ENCODE data around the gene GNG14.
"Not testable (repeated sequence)": the region's sequence is repeated elsewhere in the genome, so short reads cannot be mapped to it uniquely, and the experiment has no call there.

GNG14 gene

DNA sequence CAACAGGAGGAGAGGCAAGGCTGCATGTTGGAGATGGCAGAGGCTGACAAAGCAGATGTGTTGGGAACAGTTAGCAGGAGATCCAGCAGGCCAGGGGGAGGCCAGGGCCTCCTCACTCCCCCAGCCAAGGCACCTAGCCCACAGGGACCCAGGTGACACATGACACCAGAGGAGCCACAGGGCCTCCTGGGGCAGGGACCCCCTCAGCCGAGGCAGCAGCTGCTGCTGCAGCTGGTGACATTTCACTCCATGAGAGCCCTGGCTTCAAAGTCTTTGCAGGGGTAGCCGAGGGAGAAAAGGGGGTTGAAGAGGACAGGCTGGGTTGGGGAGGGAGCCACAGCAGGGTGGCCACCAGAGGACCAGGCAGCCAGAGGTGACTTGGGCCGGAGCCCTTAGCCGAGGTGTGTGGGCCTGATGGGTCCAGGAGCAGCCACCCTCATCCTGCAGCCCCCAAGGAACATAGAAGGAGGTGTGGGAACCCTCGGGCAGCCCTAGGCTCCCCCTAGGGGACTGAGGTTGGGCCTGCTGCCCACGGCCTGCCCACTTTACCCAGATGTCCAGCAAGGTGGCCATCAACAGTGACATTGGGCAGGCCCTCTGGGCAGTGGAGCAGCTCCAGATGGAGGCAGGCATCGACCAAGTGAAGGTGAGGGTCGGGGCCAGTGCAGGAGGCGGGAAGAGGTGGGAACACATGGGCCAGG is at the start of gene GNG14:
TSS of gene GNG14 (plus strand) at position 503 of the 701 bp plus-strand sequence. CDS start at position 554, 51 bp downstream.
- no peak for DNase-seq (ENCODE audit: low read depth)

DNA sequence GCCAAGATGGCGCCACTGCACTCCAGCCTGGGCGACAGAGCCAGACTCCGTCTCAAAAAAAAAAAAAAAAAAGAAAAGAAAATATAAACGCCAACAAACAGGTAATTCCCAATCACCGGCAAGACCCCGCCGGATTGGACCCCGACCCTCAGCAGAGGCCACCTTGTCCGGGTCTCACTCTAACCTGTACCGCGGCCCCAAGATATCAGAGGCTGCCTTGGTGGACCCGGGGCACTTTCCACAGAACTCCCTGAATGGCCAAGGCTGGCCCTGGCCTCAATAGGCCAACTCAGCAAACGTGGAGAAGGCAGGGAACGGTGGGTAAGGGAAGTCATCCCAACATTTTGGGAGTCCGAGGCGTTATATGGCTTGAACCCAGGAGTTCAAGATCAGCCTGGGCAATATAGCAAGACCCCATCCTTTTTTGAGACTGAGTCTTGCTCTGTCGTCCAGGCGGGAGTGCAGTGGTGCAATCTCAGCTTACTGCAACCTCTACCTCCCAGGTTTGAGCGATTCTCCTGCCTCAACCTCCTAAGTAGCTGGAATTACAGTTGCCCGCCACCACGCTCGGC is 49.1 kb upstream of the GNG14 start:
- no peak for DNase-seq (ENCODE audit: low read depth)

DNA sequence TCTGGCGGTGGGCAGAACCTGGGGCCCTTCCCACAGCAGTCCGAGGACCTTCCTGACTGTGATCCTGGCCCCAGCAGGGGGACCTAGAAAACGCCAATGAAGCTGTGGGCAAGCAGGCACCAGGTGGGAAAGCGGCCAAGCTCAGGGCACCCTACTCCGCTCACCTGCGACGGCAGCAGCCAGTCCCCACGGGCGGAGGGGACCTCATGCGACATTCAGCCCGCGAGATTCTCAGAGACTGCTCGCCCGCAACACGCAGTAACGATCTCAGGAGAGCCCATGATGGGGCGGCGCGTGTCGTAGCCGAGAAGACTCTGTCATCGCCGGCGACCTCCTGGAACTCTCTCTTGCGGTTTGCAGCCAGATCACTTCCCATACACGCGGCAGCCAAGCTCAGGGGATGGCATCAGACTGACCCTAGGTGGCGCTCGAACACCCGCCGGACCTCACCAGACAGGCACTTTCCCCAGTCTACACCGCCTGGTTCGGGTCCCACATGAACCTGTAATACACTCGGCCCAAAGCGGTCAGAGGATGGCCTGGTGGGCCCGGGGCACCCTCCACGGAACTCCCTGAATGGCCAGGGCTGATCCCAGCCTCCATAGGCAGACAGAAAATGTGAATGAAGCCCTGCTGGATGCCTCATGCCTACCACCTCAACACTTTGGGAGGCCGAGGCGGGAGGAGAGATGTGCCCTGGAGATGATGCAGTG is 47.7 kb upstream of the GNG14 start:
- DNase-seq (ENCODE audit: low read depth), result peak; percentile 74

DNA sequence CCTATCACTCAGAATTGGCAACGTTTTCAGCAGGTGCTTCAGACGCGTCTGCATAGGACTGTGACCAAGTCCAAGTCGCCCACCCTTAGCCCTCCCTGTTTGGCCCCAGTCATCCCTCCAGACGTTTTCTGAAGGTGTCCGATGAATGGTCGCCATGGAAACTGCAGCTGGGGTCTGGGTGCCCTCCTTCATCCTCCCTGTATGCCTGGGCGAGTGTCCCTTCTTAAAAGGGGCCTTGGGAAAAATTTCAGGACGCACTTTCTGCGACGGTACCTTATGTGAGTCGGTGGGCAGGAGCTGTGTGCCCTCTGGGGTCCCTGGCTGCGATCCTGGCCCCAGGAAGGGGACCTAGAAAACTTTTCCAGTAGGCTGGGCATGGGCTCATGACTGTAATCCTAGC is 46.3 kb upstream of the GNG14 start:
- DNase-seq (ENCODE audit: low read depth), result no peak

DNA sequence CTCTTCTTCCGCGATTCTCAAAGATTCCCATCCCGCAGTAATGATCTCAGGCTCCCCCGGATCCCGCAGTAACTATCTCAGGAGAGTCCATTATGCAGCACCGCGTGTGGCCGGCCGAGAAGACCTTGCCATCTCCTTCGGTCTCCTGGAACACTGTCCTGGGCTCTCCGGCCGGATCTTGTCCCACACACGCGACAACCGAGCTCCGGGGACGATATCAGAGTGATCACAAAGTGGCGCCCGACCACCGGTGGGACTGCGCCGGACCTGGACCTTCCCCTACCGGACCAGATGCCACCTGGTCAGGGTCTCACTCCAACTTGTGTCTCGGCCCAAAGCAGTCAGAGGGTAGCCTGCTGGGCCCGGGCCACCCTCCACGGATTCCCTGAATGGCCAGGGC is 45.3 kb upstream of the GNG14 start:
- no peak for DNase-seq (ENCODE audit: low read depth)

DNA sequence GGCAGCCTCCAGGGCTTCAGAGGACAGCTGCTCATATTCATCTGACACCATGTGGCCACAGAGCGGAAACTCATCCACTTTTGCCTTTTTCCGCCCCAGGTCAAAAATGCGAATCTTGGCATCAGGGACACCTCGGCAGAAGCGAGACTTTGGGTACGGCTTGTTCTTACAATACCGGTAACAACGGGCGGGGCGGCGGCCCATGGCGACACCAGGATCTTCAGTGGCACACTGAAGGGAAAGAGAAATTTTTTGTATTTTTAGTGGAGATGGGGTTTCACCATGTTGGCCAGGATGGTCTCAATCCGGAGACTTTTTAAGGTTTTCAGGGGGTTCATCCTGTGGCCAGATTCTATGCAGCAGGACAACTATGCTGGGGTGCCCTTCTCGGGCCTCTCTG is 44.1 kb upstream of the GNG14 start:
- DNase-seq (ENCODE audit: low read depth), result not testable (repeated sequence)

DNA sequence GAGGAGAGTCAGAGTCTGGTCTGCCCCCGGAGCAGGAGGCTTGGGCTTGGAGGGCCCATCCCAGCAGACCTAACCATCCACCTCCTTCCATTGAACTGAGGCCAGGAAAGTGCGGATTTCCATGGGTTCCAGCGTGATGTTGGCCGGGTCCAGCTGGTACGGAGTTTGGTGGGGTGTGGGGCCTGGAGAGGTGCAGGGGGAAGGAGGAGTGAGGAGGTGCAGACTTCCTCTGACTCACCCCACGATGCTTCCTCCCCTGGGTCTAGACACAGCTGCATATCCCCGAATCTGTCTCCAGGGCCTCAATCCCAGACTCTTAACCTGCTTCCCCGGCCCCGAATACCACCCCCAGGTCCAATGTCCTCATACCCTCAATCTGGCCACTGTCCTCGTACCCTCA is 41.2 kb upstream of the GNG14 start:
- no peak for DNase-seq (ENCODE audit: low read depth)

DNA sequence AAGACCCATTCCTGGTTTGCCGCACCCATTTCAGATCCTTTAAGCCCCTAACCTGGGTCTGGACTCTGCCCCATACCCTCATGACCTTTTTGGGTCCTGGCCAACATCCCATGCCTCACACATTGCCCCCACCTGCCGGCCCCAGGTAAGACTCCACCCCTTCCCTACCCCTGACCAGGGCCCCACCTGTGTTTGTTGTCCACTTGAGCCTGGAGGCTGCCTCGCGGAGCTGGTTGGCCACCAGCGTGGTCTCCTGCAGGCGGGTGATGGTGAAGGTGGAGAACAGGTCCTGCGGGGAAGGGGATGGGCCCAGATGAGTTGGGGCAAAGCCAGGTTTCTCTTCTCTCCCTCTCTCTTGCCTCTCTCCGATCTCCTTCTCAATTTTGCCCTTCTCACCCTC is 40.8 kb upstream of the GNG14 start:
- no peak for DNase-seq (ENCODE audit: low read depth)

DNA sequence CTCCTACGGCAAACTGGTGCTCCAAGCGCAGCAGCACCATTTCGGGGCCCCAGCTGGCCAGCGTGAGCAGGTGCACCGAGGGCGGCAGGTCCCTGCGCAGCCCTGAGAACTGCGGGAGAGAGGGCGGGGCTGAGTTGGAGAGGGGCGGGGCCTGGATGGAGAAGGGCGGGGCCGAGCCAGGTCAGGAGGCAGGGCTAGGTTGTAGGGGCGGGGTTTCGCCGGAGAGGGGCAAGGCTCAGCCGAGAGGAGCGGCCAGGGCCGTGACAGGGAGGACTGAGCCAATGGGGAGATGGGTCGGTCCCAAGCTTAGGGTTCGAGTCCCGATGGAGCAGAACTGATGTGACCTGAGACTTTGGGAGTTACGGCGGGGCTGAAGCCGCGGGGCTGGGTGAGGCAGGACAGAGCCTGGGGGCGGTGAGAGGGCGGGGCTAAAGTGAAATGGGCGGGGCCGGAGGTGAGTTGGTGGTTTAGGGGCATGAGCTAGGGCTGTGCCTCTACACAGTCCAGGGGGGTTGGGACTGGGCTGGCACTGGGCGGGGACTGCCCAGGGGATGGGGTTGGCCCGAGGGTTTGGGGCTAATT is 40.2 kb upstream of the GNG14 start:
- DNase-seq (ENCODE audit: low read depth), result no peak

DNA sequence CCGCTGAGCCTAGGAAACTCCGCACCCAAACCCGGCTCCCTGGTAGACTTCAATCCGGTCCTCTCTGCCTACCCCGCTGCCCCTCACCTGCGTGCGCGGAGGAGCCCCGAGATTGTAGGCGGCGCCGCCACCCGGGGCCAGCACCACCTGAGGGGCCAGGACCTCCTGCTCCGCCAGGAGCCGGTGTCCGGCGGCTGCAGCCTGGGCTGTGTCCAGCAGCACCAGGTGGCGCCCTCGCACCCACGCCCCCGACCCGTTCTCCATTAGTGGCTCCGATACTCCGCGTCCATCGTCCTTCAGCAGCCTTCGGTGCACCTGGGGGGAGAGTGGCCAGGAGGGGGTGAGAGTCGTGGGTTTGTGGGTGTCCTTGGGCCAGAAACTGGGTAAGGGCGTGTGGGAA is 39.7 kb upstream of the GNG14 start:
- DNase-seq (ENCODE audit: low read depth), result no peak

DNA sequence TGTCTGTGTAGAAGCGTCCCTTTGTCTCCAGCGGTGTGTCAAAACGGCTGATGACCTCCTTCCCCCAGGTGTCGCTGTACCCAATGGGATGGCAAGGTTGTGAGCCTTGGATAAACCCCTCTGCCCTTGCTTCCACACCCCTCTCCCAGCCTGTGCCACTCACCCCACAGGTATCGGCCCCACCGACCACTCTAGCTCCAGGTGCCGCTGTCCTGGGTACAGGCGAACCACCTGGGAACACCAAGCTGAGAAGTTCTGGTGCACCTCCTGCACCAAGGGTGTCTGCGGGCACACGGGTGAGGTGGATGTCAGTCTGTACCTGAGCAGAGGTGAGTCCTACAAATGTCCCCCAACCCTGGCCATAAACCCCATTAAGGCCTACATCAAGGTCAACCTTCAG is 37.9 kb upstream of the GNG14 start:
- no peak for DNase-seq (ENCODE audit: low read depth)

DNA sequence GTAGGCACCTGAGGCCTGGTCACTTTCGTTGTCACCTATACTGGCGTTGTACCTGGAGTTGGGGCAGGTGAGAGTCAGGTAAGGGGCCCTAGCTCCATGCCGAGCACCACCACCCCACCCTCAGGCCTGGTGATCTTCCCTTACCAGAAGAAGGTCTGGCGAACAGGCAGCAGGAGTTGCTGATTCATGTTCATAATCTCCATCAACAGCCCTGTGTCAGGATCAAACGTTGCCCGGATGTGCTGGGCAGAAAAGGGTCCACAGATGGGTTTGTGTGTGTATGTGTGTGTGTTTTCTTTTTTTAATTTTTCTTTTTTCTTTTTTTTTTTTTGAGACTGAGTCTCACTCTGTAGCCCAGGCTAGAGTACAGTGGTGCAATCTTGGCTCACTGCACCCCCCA is 35.6 kb upstream of the GNG14 start:
- DNase-seq (ENCODE audit: low read depth), result no peak

DNA sequence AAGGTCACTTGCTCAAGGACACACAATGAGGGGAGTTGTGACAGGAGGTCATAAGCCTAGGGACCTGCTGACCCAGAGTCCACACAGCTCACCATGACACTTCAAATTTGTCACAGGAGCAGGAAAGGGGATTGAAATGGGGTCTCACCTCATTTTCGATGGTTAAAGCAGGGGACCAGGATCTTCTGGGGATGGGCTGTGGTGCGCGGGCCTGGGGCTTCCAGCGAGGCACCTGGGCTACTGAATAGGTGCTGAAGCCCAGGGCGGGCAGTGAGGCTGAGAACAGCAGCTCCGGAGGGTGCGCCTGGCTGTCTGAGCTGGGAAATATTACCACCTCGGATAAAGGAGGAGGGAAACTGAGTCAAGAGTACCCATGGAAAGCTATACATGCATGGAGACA is 32.3 kb upstream of the GNG14 start:
- DNase-seq (ENCODE audit: low read depth), result no peak

DNA sequence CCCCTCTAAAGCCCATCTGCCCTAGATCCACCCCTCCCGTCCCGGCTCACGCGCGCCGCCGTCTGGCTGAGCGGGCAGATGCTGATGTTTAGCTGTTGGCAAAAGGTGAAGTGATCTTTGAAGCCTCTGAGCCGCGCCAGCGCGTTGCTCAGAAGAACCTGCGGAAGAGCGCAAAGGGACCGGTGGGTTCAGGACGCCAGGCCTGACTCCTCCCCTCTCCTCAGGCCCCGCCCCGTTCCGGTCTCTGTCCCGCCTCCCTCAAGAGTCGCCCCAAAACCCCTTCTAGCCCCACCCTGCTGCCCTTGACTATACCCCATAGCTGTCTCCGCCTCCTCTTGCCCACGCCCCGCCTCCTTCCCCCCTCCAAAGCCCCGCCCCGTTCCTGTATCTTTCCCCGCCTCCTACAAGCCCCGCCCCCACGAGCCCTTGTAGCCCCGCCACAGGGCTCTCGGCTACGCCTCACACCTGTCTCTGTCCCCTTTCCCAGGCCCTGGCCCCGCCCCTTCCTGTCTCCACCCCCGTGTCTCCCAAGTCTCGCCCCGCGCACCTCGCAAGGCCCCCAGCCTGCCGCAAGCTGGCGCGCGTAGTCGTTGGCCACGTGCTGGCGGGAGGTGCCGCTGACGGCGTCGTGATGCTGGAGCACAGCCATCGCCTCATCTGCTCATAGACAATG is 30.8 kb upstream of the GNG14 start:
- DNase-seq (ENCODE audit: low read depth), result no peak

DNA sequence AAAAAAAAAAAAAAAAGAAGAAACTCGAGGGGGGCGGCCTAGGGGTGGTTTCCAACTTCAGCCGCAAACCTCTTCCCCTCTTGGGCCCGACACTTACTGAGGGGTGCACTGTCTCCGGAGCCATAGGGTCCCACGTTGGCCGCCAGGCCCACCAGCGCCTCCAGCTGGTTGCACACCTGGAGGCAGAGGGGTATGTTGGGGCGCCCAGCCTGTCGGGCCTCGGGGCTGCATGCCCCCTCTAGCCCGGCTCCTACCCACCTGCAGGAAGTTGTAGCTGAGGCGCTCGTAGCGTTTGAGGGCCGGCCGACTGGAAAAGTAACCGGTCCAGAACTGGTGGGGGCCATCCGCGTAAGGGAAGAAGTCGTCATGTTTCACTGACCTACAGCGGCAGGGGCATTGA is 29.8 kb upstream of the GNG14 start:
- DNase-seq (ENCODE audit: low read depth), result no peak

DNA sequence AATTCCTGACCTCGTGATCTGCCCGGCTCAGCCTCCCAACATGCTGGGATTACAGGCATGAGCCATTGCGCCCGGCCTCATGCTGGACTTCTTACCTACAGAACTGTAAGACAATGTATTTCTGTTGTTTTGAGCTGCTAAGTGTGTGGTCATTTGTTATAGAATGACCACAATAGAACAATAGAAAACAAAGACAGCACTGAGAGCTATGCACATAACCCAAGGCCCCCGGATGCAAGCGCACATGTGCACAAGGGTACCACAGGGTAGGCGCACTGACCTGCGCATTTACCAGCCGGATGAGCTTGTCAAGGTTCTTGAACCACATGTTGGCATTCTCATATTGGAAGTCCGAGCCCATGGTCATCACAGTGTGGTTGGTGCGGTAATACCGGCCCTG is 26.8 kb upstream of the GNG14 start:
- no peak for DNase-seq (ENCODE audit: low read depth)

DNA sequence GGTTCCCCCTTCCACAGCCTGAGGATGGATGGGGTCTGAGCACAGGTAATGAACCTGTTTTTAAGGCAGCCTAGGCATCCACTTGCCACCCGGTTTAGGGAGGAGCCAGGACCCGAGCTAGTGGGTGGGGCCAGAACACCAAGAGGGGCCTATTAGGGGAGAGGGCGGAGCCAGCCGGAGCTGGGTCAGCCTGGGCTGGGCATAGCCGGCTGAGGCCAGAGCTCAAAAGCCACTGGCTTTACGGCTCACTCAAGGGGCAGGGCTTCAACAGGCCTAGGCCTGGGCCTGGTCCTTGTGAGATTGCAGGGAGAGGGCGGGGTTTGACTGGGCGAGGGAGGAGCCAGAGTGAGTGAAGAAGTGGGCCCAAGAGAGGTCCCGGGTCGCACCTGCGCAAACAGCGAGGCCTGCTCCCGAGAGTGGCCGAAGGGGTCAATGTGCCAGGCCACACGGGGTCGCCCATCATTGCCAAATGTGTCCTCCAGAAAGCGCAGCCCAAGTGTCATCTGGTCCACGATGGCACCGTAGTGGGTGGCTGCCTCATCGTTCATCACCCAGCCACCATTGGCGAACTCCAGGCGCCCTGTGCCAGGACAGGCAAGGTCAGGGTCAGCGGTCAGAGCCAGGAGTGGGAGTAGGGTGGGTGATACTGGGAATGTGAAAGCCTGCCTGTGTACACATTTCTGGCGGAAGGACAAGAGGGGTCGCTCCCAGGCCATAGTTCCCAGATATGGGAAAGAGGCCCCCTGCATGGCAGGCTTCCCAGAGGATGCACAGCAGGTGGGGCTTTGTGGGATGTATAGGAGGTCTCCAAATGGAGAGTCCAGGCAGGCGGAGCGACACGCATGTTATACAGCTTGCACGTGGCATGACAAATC is 23.2 kb upstream of the GNG14 start:
- DNase-seq (ENCODE audit: low read depth), result no peak

DNA sequence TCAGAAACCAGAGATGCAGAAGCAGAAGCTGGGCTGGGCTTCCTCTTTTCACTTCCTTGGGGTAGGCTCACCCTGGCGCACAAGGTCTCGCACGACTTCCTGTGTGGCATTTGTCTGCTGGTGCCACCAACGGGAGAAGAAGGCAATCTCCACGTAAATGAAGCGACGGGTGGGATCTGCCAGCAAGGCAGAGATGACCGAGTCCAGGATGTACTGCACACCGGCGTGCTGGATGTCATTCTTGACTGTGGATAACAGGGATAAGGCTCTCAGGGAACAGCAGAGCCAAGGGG is 22.6 kb upstream of the GNG14 start:
- no peak for DNase-seq (ENCODE audit: low read depth)

DNA sequence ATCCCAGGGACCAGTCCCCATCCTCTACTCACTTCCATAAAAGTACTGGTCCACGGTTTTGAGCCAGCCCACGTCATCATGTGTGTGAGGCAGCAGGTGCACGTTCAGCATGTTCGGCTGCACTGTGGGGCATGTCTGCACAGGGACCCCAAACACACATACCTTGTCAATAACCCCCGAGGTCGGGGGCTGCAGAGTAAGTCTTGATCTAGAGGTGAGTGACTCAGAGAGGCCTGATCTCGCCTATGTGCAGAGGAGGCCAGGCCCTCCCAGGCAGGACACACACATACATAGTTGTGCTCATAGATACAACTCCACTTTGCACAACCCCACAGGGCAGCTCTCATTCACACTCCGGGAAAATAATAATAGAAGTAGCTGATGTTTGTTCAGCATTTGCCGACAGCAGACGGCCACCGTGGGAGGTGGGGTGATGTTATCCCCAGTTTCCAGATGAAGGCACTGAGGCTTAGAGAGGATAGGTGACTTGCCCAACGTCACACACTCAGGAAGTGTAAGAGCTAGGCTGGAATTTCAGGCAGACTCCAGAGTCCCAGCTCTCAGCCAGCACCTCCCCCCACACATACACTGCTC is 22.0 kb upstream of the GNG14 start:
- DNase-seq (ENCODE audit: low read depth), result no peak

DNA sequence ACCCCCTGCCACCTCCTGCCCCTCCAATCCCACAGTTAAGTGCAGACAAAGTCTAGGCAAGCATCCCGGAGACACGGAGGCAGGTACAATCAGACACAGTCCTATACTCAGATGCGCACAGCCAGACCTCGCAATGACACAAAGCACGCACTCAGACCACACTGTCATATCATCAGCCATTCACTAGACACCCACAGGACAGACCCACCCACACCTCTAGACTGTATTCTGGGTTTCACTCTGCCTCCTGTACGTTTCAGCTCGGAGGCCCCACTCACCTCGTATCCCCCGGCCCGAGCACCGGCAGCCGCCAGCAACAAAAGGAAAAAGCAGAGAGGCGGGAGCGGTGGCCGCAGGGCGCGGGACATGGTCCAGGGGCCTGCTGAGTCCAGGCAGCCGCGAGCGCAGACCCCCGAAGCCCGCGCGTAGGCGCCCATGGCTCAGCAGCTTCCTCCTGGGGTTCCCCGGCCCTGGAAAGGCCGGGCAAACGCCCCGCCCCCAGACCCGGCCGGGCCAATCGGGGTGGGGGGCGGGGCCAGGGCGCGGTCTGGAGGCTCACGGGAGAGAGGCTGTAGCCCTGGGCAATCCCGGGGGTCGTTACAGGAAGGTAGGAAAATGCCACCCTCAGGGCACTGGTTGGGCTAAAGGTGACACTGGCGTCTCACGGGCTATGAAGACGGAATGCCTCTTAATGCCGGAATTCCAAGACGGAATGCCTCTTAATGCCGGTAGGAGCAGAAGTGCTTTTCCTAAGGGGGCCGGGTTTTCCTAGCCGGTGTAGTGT is 21.3 kb upstream of the GNG14 start, which contains the start of the genes MAN2B1 and WDR83:
TSS of gene MAN2B1 (minus strand) at position 478 of the 784 bp plus-strand sequence. CDS start at position 437, 41 bp downstream.
TSS of gene WDR83 (plus strand) at position 543 of the 784 bp plus-strand sequence. CDS start 2,984 bp downstream, outside the sequence.
- DNase-seq (ENCODE audit: low read depth), result peak; percentile 54
